T-helper 1 cell treated with Interleukin-12 subunit alpha and Interleukin-12 subunit beta and Interleukin-4 antibody, amounts not matched to agents 30 ng/mL and 1 ng/mL, for 36 hours (primary cell): Measurements from ENCODE around the gene JAG1. TPM values are rescaled to one million over a fixed set of nuclear protein-coding genes. Genes with fewer than 3 reads are reported as not detected.

ENCODE experiments used
- intact Hi-C: fragments of 100-400 bp; cut with micrococcal nuclease; formaldehyde crosslinking; loops from one replicate; pipeline ENCODE4 v1.15.1; 2024
- total RNA-seq: library from RNA; stranded (reverse); gene quantifications from 2 replicates; pipeline ENCODE4 v1.2.3, GENCODE V29; 2022

JAG1 gene
- total RNA-seq, 1 donor from 2014 or later = 0.88 TPM

DNA sequence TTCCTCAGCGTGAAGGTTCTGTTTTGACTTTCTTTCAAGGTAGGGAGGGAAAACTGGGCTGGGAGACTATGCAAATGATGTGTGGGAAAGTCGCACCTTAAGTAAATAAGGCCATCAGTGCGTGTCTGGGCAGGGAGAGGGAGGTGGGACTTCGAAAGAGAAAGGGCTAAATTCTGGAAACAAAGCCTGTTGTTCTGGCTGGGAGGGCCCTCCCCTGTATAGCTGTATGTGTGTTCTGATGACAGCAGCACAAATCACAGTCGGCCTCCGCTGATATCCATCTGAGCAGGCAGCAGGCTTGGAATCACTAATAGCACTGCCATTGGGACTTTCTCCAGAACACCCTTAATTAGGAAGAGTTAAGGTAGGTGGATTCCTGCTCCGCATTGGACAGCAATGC is 19.2 kb downstream of the JAG1 start:
- intact Hi-C loops = no loop called here

DNA sequence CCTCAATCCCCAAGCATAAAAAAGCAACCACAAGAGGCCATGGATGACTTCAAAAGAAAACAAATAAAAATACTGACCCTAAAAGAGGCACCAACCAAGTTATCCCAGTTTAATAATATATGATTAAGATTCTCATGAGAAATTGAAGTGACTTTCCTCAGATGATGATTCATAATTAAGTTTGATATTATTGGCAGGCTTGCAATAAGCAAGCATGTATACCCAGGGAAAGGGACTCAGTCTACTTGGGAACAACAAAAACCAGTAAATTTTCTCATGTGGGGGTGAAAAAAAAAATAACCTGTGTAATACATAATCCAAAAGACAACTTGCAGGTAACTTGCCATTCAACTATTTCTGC is 19.6 kb downstream of the JAG1 start:
- intact Hi-C loops = no loop called here

DNA sequence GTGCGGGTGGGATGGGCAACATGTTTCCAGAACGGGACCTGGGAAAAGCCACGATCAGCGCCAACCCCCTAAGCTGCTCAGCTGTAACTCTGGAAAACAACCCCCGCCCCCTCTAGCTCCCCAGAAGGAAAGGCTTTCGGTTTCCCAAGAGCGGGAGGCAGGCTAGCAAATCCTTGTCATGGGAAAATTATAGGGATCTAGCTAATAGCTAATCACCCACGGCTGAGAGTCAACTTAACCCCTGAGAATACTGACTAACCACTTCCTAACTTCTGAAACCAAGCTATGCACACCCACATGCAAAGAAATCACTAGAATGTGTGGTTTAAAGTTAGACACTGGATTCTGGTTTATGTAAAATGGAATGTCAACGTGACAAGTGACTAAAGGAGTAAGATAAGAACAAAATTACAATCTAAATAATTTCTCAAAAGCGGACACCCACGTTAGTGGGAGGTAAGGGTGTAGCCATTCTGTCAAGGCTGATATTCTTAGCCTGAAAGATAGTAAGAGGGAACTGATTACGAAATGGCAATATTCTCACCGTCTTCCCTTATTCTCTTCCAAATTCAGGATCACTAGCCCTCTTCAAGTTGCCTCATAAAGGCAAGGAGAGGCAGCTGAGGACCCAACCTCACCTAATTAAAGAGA is 20.1 kb downstream of the JAG1 start:
- intact Hi-C loops = no loop called here

DNA sequence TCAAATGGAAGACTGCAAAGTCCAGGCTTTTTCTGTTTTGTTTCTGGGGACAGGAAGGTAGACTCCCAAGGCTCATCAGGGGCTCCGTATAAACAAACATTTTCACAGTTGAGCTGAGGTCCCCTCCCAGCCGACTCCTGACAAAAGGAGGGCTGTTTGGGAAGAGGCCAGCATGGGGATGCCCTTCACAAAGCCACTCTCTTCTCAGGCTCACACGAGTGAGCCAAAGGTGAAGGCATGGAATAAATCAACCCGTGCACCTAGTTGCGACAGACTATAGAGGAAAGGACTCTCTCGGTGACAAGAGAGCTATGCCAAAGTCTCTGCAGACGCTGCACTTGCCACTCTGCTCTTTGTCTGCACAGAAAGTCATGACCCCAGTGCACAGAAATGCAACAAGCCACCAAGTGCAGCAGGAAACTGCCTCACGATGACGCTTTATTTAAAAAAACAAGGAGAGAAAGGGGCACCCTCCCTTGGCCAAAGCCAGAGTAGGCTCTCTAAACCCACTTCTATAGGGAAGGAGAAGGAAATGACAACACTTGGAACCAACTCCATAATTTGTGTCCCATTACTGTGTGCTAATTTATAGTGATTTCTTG is 21.0 kb downstream of the JAG1 start:
- intact Hi-C loops = no loop called here

DNA sequence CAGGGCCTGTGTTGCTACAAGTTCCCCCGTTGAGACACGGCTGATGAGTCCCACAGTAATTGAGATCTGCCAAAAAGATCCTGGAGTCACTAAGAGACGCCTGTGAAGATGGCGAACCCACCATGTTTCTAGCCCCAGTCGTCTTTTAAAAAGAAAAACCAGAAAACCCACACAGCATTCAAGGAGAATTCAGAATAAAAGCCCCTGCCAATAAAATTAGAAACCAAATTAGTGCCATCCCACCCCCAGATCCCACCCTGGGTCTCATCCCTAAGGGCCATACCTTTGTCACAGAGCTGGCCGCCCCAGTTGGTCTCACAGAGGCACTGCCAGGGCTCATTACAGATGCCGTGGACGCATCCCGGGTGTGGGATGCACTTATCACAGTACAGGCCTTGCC is 21.6 kb downstream of the JAG1 start:
- intact Hi-C loops = no loop called here

DNA sequence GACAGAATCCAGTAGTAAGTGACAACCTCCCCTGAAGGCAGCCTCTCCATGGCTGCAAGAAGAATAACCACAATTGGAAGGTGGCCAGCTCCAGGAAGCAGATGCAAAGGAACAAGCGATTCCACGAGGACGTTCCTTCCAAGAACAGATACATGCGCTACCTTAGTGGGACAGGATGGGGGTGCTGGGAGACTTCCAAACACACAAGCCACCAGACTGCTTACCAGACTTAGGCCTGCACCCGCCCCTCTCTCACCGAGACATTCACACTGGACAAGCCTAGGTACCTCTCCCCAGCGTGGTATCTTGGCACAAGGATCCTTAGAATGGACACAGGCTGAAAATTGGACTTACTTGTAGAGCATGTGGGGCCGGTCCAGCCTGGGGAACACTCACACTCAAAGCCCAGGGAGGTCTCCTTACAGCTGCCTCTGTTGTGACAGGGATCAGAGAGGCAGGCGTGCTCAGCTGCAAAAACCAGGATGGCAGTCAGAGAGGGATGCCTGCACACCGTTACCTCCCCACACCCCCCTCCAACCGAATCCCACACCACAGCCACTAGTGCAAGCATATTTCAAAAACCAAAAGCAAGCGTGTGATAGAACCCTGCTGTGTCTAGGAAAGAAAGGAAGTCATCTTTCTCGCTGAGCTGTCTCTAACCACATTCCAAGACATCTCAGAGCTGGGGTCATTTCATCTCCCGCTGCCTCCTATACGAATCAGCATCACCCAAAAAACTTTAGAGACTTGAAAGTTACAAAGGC is 22.4 kb downstream of the JAG1 start:
- intact Hi-C loops = no loop called here

DNA sequence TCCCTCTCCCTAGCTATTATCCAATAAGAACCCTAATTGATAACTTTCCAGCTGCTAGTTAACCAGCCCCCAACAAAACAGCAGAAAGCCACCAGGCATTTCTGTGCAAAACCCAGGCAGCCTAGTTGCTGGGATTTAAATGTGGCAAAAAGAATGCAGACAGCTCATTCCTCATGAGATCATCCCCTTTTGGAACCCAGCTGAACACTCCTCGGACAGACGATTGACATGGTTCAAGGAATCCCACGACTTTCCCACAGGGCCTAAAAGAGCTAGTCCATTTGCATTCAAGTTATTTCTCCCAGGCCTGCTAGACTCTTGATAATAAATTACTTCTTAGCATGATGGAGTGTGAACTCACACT is 24.0 kb downstream of the JAG1 start:
- intact Hi-C loops = no loop called here

DNA sequence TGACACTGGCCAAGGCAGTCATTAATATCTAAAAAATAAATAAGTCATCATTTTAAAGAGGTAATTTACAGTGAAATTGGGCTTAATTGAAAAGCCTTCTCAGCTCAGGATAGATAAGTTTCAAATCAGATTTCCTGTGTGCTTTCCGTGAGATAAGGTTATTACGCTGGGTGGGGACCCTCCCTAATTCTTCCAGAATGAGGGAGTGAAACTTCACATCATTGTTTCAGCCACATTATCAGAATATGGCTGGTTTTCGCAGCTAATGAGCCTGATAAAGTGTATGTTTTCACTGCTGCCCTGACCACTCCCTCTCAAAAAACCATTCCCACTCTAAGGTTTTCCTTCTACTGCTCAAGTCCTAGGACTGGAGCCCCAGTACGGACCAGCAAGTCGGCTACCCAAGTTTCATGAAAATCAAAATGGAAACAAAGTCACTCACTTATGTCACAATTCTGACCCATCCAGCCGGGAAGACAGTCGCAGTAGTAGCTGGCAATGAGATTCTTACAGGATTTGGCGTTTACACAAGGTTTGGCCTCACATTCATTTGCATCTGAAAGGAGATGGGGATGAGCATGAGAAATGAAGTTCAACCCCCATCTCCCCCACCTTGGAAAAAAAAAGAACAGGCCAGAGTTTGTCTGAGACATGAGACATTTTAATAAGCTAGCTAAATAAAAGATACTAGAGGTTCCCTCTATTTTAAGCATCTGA is 24.6 kb downstream of the JAG1 start:
- intact Hi-C loops = no loop called here

DNA sequence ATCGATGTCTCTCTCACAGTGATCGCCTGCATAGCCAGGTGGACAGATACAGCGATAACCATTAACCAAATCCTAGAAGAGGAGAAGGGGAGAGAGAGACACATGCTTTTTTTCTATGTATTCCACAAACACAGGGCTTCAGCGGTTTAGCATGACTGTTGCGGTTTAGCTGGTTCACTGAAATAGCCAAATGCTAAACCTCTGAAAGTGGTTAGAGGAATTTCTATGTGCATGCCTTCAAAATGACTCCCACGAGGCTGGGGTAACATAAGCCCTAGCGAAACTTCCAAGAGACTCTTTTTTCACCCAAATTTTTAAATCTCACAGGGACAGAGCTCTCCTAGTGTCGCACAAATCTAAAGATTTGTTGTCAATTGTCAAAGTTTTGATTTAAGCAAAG is 25.1 kb downstream of the JAG1 start:
- intact Hi-C loops = no loop called here

DNA sequence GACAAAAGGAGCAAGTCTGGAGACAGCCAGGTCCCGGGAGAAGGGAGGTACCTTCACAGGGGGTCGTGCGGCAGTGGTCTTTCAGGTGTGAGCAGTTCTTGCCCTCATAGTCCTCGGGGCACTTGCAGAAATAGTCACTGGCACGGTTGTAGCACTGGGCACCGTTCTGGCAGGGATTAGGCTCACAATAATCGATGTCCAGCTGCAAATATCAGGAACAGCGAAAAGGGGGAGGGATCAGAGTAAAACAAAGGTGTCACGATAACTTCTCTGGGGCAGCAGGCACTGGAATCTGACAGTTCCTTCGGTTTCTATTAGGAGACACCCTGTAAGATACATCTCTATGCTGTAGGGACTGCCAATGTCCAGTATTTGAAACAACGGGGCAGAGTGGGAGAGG is 25.9 kb downstream of the JAG1 start:
- intact Hi-C loops = no loop called here

DNA sequence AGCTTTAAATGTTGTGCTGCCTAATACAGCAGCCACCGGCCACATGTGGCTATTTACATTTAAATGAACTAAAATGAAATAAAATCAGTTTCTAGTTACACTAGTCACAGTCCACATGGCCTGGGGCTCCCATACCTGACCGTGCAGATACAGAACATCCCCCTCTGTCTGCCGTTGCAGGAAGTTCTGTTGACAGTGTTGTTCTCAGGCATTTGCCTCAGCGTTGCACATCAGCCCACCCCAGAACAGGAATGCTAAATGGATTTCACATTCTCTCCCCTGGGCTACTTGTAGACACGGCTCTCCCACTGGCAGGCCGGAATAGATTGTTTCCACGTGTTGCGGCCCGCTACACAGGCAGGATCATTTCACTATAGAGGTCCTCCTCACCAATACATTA is 26.3 kb downstream of the JAG1 start:
- intact Hi-C loops = no loop called here

DNA sequence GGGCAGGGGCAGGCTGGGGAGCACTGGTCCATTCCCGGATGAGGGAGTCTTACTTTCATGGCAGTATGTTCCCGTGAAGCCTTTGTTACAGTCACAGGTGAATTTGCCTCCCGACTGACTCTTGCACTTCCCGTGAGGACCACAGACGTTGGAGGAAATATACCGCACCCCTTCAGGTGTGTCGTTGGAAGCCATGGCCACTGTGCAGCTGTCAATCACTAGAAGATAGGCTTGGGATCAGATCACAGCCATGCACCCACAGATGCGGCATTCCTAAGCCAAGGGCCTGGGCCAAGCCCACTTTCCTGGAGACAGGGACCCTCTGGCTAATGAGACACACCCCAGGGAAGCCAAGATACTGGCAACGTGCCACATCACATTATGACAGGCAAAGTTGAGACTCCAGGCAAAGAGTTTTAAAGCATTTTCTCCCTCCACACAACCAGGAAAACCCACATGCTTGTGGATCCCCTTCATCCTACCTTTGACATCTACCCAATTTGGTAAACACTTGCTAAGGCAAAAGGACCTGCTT is 26.8 kb downstream of the JAG1 start:
- intact Hi-C loops = no loop called here

DNA sequence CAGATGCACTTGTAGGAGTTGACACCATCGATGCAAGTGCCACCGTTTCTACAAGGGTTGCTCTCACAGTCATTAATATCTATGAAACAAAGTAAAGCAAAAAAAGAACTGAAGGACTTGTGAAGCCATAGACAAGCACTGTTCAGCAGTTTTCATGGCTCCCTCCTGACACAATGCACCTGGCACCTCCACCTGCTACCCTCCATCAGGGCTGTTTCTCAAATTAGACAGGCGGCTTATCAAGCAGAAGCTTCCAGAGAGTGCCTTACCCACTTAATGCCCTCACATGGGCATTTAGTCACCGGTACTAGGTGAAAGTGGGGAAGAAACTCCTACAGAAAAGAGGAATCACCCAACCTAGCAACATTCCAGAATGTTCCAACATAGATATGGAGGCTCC is 27.8 kb downstream of the JAG1 start:
- intact Hi-C loops = no loop called here

DNA sequence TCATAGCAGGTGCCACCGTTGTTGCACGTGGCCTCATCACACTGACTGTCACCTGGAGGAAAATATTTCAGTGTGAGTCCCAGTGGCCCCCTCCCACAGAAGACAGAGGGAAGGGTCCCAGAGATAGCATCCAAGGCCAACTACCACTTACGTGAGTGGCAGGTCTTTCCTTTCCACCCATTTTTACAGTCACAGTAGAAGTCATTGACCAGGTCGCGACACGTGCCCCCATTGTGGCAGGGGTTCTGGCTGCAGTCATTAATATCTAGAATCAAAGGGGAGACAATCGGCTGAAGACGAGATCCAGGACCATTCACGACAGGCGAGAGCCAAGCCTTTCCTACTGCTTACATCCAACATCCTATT is 28.6 kb downstream of the JAG1 start:
- intact Hi-C loops = no loop called here

DNA sequence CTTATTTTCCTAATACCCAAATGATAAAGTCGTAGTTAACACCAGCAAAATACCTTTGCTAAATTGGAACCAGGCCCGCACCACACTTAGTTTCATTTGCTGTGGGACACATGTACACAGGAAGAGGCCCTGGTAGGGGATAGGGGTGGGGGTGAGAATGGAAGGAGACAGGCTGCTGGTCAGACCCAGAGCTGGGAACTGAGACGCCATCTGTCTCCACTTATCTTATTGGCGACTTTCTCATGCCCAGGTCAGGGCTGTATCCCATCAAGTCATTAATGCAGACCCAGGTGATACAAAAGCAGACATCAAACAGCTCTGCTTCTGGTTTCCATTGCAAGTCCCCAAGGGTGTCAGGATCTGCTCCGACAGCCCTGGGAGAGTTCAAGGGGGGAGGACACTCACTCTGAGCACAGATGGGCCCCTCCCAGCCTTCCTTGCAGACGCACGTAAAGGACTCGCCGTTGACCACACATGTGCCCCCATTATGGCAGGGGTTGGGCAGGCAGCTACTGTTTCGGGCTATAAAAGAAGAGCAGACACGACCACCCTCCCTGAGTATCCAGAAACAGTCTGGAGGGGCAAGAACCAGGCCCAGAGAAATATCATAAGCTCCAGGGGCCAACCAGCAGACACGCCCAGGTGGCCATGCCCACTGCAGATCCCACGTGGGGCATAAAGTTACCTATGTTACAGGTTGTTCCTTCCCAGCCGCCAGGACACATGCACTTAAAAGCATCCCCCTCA is 29.2 kb downstream of the JAG1 start:
- intact Hi-C loops = no loop called here

DNA sequence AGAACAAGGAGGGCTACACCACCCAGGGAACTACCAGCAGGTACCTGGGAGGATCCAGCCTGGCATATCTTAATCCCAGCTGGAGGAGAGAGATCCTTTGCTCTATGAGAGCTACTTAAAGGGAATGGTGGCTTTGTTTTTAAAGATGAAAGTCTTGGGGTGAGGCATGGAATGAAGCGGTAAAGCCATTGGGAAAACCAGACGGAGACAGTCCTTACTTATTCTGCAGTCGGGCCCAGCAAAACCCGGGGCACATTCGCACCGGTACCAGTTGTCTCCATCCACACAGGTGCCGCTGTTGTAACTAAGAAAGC is 30.3 kb downstream of the JAG1 start:
- intact Hi-C loops = no loop called here

DNA sequence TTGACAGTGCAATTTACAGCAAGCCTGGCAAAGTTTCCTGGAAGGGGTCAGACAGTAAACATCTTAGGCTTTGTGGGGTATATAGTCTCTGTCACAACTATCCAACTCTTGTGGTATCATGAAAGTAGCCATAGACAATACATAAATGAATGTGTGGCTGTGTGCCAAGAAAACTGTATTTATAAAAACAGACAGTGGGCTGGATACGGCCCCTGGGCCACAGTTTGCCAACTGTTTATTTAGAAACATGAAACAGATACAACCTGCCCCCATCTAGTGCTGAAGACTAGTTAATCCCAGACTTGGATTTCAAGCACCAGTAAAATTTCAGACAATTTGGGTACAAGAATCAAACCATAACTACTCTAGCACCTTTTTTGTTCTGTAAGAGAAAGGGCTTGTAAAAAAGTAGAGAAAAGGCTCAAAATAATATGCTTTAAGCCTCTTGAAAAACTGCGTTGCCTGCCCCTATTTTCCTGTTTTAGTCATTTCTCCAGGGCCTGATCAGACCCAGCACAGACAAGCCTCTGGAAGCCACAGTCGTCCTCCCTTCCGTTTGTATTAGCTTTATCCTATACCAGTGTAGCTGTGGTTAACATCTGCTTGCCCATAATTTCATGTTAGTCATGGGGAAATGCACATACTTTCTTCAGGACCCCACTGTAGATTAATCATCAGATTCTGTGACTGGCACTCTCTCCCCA is 30.8 kb downstream of the JAG1 start:
- intact Hi-C loops = no loop called here

DNA sequence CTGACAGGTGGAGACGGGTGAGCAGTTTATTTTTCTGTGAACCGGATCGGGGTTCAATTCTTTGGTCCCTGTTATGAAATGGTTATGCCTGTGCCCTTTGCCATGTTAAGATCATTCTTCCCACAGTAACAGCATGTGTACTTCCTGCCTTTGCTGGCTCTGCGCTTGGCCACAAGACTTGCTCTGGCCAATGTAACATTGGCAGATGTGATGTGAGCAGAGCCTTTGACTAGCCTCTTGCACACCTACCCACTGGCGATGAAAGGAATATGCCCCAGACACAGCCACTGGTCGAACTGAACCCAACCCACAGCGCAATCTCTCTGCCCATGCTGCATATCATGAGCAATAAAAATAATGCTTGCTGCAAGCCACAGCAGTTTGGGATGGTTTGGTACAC is 31.9 kb downstream of the JAG1 start:
- intact Hi-C loops = no loop called here

DNA sequence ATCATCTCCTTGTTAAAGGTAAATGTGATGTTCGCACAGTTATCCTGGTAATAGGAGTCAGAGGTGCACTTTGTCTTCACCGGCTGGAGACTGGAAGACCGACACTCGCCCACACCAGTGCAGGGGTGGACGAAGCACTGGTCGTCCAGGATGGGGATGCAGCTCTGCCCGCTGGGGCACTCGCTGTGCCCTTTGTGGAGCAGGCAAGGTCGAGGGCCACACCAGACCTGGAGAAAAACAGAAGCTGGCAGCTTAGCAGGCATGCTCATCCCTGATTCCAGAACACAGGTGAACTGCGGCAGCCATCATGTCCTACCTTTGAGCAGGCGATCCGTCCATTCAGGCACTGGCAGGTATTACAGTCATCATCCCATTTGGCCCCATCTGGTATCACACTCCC is 32.3 kb downstream of the JAG1 start:
- intact Hi-C loops = no loop called here

DNA sequence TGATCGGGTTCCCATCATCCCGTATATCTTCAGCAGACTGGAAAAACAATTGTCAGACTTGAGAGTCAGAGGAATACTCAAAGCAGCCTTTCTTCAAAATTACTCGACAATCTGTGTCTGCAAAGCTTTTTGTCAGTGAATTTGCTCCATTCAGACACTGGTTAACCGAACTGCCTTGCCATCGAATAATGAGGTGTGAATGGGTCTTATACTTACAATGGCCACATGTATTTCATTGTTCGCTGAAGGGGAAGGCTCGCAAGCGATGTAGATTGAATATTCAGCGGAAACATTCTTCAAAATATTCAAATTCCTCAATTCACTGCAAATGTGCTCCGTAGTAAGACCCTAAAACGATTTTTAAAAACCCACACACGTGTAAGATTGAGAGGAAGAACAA is 32.9 kb downstream of the JAG1 start:
- intact Hi-C loops = no loop called here
